Transverse colon (tissue), 3 donors: Measurements from ENCODE around the gene DNPEP.
A peak's percentile ranks its signal among the peaks of the same experiment; 100 is the strongest.

Source experiments
- CTCF ChIP-seq, 5 experiments: fragments of 200-600 bp in 3 of 5; fragments of 450-650 bp in 2 of 5; sonication (generic) in 3 of 5; IDR thresholded peaks; 1 replicate in 2 of 5; 2 replicates in 3 of 5; pipeline ENCODE4 v1.5.1; 2016 to 2017; ENCODE audit warnings: antibody characterized with exemption in 5 of 5, inconsistent platforms in 3 of 5, mild to moderate bottlenecking in 2 of 5, moderate library complexity in 1 of 5
- POLR2A ChIP-seq: fragments of 450-650 bp; IDR thresholded peaks from one replicate; pipeline ENCODE4 v1.6.1; 2016; ENCODE audit warnings: antibody characterized with exemption, mild to moderate bottlenecking, moderate library complexity

- TF ChIP-seq POLR2A (peak; percentile 25), CTCF (IDR thresholded peaks at IDR 0.05) (peak; percentile 29 to 57 (median 44))
Observed at GRCh38 chr2:219433666-219434467, 46.2 kb upstream of the DNPEP start.
